ENCODE data around the gene CFI.
"Not testable (repeated sequence)": the region's sequence is repeated elsewhere in the genome, so short reads cannot be mapped to it uniquely, and the experiment has no call there.

CFI gene

GRCh38 chr4:109795059-109795458 is 6.7 kb downstream of the CFI start:
- no peak for DNase-seq (ENCODE audit: low read depth)

DNA sequence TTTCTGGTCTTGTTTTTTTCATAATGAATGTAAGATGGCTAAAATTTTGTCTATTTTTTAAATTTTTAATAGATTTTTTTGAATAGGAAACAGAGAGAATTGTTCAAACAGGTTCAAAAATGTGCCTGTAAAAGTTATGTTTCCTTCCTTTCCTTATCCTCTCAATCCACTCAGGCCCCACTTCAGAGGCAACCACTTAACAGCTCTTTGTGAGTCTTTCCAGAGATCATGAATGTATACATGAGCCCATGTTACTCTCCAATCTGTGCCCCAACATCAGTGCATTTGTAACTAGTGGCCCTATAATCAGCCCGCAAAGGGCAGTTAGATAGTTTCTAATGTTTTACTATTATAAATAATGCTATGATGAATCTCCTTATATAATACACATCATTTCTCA is 14.0 kb downstream of the CFI start:
- no peak for DNase-seq (ENCODE audit: low read depth)

- DNase-seq (ENCODE audit: low read depth), result no peak
Measured at GRCh38 chr4:109786846-109787245, 15.0 kb downstream of the CFI start.

- not testable (repeated sequence) for DNase-seq (ENCODE audit: low read depth)
Measured at GRCh38 chr4:109782092-109782491, 19.7 kb downstream of the CFI start.

DNA sequence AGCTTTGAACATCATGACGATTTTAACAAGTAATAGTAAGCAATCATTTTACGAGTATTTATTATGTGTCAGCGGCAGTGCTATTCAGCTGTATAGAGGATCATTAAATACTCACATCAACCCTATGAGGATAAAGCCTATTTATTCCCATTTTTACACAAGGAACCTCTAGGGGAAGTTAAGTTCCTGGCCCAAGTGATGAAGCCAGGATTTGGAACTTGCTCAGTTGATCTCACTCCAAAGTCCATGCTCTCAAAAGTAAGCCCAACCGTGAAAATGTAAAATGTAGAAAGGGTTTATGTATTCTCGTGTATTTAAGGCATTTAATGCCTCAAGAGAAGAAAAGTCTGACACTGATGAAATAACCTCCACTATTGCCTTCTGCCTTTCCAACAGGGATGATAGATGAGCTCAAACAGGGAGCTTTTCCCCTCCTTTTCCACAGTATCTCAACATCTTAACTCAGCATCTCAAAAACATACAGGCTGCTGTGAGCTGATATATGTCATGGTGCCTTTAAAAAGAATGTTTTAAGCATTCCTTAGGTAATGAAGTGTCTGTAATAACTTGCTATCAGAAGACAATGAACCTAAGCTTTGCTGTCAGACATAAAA is 36.9 kb downstream of the CFI start:
- no peak for DNase-seq (ENCODE audit: low read depth)

DNA sequence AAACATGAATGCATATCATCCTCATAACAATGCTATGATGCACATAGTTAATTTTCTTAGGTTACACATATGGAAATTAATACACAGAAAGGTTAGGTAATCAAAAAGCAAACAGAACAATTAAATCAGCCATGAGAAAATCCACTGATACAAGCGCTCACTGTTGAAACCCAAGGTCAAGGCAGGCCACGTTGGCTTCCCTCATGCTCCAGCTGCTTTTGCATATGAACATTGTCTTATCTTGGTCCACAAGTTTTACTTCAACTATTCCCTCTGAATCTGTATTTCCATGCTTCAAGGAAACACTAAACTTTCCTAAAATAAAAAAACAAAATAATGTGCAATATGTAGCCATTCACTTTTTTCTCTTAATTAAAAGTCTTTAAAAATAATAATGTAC is 37.4 kb downstream of the CFI start:
- no peak for DNase-seq (ENCODE audit: low read depth)

- DNase-seq (ENCODE audit: low read depth), result no peak
Measured at GRCh38 chr4:109760682-109761081, 41.1 kb downstream of the CFI start.

DNA sequence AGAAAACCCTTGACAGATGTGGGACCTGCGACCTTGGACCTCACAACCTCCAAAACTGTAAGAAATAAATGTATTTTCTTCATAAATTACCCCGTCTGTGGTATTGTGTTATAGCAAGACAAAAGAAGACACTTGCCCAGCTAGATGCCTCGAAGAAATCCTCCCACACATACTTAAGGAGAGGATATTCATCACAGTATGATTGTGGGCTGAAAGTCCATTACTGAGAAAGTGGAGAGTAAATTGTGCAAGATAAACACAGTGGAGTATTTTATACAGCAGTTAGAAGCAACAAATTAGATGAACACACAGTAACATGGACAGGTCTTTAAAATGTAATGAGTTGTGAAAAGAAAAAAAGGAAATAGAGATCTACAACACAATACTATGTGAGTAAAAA is 46.1 kb downstream of the CFI start:
- no peak for DNase-seq (ENCODE audit: low read depth)

DNA sequence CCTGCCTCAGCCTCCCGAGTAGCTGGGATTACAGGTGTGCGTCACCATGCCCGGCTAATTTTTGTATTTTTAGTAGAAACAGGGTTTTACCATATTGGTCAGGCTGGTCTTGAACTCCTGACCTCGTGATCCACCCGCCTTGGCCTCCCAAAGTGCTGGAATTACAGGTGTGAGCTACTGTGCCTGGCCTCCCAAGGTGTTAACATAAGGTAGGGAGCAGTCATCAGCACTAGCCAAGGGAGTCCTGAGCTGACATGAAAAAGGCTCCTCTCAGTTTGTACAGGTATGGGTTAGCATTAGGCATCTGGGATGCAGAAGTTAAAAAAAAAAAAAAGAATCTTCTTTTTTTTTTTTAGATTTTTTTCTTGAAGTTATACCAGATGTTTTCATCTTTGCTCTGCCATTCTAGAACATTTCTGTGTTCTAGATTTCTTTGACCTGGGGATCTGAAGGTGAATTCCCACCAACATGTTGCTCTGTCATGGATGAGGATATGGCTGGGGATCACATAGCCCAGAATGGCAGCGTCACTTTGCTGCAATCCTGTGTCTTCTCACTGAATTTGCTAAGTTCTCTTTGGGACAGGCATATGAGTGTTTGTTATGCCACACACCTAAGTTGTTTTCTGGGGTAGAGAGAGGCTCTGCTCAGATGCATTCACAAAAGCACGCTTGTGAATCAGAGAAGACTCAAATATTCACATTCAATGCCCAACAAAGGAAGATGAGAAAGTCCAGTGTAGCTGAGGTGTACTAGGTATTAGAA is 47.5 kb downstream of the CFI start:
- no peak for DNase-seq (ENCODE audit: low read depth)

- DNase-seq (ENCODE audit: low read depth), result no peak
Measured at GRCh38 chr4:109752525-109752924, 49.3 kb downstream of the CFI start.

GRCh38 chr4:109751852-109752251 is 49.9 kb downstream of the CFI start:
- no peak for DNase-seq (ENCODE audit: low read depth)

- DNase-seq (ENCODE audit: low read depth), result no peak
Measured at GRCh38 chr4:109750652-109751244, 51.1 kb downstream of the CFI start.

DNA sequence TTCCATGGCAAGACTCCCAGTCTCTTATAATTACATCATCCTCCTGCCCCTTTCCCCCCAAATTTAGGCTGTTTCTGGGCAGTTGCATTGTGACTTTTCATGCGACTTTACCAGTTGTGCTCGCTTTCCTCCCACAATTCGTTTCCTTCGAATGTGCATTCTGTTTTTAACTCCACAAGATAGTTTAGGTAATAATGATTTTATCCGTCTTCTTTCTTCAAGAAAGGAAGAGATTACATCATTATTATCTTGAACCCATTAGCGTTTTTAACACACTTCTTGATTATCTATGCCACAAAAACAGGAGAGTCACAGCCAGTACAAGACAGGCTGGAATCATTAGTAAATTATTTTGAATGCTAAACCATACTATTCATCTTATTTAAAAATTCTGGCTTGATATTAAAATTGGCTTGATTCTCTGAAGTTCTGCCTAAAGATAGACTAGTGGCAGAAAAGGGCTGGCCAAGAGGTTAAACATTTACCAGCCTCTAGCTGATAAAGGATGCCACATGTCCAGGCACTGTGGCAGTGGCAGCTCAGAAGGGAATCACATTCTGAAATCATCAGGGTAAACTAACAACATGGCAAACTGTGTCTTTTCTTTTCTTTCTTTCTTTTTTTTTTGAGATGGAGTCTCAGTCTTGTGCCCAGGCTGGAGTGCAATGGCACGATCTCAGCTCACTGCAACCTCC is 52.3 kb downstream of the CFI start:
- DNase-seq (ENCODE audit: low read depth), result no peak

GRCh38 chr4:109748114-109748513 is 53.7 kb downstream of the CFI start:
- DNase-seq (ENCODE audit: low read depth), result no peak

- DNase-seq (ENCODE audit: low read depth), result no peak
Measured at GRCh38 chr4:109746728-109747127, 55.1 kb downstream of the CFI start.

DNA sequence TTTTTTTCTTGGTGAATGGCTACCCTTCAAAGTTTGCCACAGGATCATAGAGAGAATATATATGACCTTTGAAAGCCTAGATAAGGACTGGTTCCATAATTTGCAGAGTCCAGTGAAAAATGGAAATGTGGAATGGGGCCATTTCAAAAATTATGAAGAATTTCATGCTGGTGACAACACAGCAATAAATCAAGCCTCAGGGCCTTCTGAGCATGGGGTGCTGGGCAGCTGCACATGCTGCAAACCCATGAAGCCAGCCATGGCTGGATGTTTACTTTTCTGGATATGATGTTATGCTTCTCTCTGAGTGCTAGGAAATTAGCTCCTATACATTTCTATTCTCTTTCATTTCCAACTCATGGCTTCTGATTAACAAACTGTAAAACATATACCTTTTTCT is 56.0 kb downstream of the CFI start:
- no peak for DNase-seq (ENCODE audit: low read depth)

- DNase-seq (ENCODE audit: low read depth), result no peak
Measured at GRCh38 chr4:109739547-109739946, 62.3 kb downstream of the CFI start.

GRCh38 chr4:109738104-109738872 is 63.5 kb downstream of the CFI start:
- DNase-seq (ENCODE audit: low read depth), result no peak

GRCh38 chr4:109735566-109736365 is 66.0 kb downstream of the CFI start:
- DNase-seq (ENCODE audit: low read depth), result no peak

DNA sequence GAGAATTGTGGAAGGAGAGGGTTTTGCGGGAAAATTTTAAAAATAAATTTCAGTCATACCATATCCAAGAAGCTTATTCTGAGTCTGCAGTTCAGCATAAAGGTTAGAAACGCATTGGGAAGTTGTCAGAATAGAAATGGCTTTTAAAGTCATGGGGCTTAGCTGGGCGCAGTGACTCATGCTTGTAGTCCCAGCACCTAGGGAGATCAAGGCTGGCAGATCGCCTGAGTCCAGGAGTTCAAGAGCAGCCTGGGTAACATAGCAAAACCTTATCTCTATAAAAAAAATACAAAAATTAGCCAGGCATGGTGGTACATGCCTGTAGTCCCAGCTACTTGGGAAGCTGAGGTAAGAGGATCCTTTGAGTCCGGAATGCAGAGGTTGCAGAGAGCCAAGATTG is 68.1 kb downstream of the CFI start:
- no peak for DNase-seq (ENCODE audit: low read depth)
